ENCODE data around the gene LILRB5. TPM values are rescaled to one million over a fixed set of nuclear protein-coding genes. Genes with fewer than 3 reads are reported as not detected.
"Not testable (repeated sequence)": the region's sequence is repeated elsewhere in the genome, so short reads cannot be mapped to it uniquely, and the experiment has no call there.

The LILRB5 gene
- total and polyA plus RNA-seq, 9 of the 15 experiments (the other 6 are each of a cell fraction or from before 2014, with no cell fraction given) = not detected

GRCh38 chr19:54287456-54287855 is 30.4 kb upstream of the LILRB5 start:
- Histone ChIP-seq H3K27ac (ENCODE audit: extremely low read depth, low read depth, low read length) (no peak overlapping the region), H3K4me2 (ENCODE audit: insufficient read depth, low read length) (no peak overlapping the region), H3K36me3 (ENCODE audit: control insufficient read depth, insufficient read depth, low read length) (no peaks in the 10 kb centered on the region), H3K27me3 (ENCODE audit: control insufficient read depth in 2 of 2, insufficient read depth in 2 of 2, low read length in 2 of 2) (peaks cover 15 to 41% of the 10 kb centered on the region in 2 experiments; a peak in 4 of 5 replicates), H3K9me1 (ENCODE audit: control insufficient read depth, insufficient read depth, low read length) (no peaks in the 10 kb centered on the region), H4K20me1 (replicated peaks; ENCODE audit: control insufficient read depth, insufficient read depth, low read length) (no peaks in the 10 kb centered on the region), H3K79me2 (ENCODE audit: control insufficient read depth, insufficient read depth, low read length) (no peaks in the 10 kb centered on the region), H3K9me3 (replicated peaks; ENCODE audit: control insufficient read depth, insufficient read depth, low read depth, low read length) (no peaks in the 10 kb centered on the region), H2AFZ (ENCODE audit: low read depth, low read length) (no peak overlapping the region), H3K4me1 (replicated peaks in 1 of 2; ENCODE audit: control insufficient read depth in 2 of 2, insufficient read depth in 2 of 2, low read length in 2 of 2) (no peaks in the 10 kb centered on the region), H3K9ac (ENCODE audit: insufficient read depth in 1 of 2, low read depth in 2 of 2, low read length in 2 of 2) (no peak overlapping the region), H3K4me3 (no peak overlapping the region)
- intact Hi-C loops (cut with micrococcal nuclease) (no loop called here), in situ Hi-C loops (cut with MboI) (no loop called here)
- CTCF ChIA-PET (ENCODE audit: low intra/inter-chr PET ratio) = no interaction called here
- POLR2A ChIA-PET = no interaction called here
- BruUV-seq (replicated peaks) = no TSS peak
- no peak for FAIRE-seq
- WGBS (ENCODE audit: insufficient coverage, low coverage, missing lambda C conversion rate) = 0% methylated on average over 4 of the region's 4 CpGs
- TF ChIP-seq MYC (IDR thresholded peaks at IDR 0.05; ENCODE audit: low read depth, low read length) = no peak
- no peak for TF ChIP-seq MYC (CRISPR knock-in tag; IDR thresholded peaks at IDR 0.05; ENCODE audit: borderline replicate concordance, low read depth)
- no peak for TF ChIP-seq ERF (CRISPR knock-in tag; IDR thresholded peaks at IDR 0.05)
- no peak for TF ChIP-seq TCF7 (IDR thresholded peaks at IDR 0.05; ENCODE audit: borderline replicate concordance)
- TF ChIP-seq GABPB1 (CRISPR knock-in tag; IDR thresholded peaks at IDR 0.05) = no peak
- no peak for TF ChIP-seq KDM4B (IDR thresholded peaks at IDR 0.05; ENCODE audit: borderline replicate concordance in 2 of 2, low read depth in 1 of 2)
- TF ChIP-seq BRF1 (IDR thresholded peaks at IDR 0.05; ENCODE audit: borderline replicate concordance, extremely low read depth, insufficient read length) = no peak
- no peak for TF ChIP-seq ZNF507 (tag; conservative IDR thresholded peaks at IDR 0.05)
- no peak for TF ChIP-seq HSF4 (CRISPR knock-in tag; IDR thresholded peaks at IDR 0.05; ENCODE audit: borderline replicate concordance)
- TF ChIP-seq CREB3 (tag; conservative IDR thresholded peaks at IDR 0.05; ENCODE audit: low read depth) = no peak
- no peak for TF ChIP-seq THRAP3 (IDR thresholded peaks at IDR 0.05; ENCODE audit: borderline replicate concordance)
- no peak for TF ChIP-seq HEY1 (CRISPR knock-in tag; IDR thresholded peaks at IDR 0.05; ENCODE audit: borderline replicate concordance)
- no peak for TF ChIP-seq HMG20B (CRISPR knock-in tag; IDR thresholded peaks at IDR 0.05)
- TF ChIP-seq SNRNP70 (optimal IDR thresholded peaks at IDR 0.05; ENCODE audit: low read depth, low read length) = no peak
- TF ChIP-seq NUFIP1 (IDR thresholded peaks at IDR 0.05; ENCODE audit: partially characterized antibody) = no peak
- TF ChIP-seq ELF1 (tag; IDR thresholded peaks at IDR 0.05) = no peak
- no peak for TF ChIP-seq MXD1 (CRISPR knock-in tag; IDR thresholded peaks at IDR 0.05; ENCODE audit: borderline replicate concordance, poor library complexity, severe bottlenecking)
- TF ChIP-seq ARHGAP35 (IDR thresholded peaks at IDR 0.05; ENCODE audit: partially characterized antibody) = no peak
- ATAC-seq = no peak
- no peak for DNase-seq (ENCODE audit: extremely low read depth in 1 of 4, low spot score in 3 of 4)

- H3K4me1 ChIP-seq (replicated peaks in 1 of 2; ENCODE audit: control insufficient read depth in 2 of 2, insufficient read depth in 2 of 2, low read length in 2 of 2); intact Hi-C loops (cut with micrococcal nuclease); H3K27ac ChIP-seq (ENCODE audit: extremely low read depth, low read depth, low read length); ATAC-seq; H2AFZ ChIP-seq (ENCODE audit: low read depth, low read length); H3K9me1 ChIP-seq (ENCODE audit: control insufficient read depth, insufficient read depth, low read length); H3K79me2 ChIP-seq (ENCODE audit: control insufficient read depth, insufficient read depth, low read length); FAIRE-seq; DNase-seq (ENCODE audit: extremely low read depth in 1 of 4, low spot score in 3 of 4); POLR2A ChIA-PET; H3K36me3 ChIP-seq (ENCODE audit: control insufficient read depth, insufficient read depth, low read length); H4K20me1 ChIP-seq (replicated peaks; ENCODE audit: control insufficient read depth, insufficient read depth, low read length); H3K4me3 ChIP-seq; BruUV-seq (replicated peaks); H3K9me3 ChIP-seq (replicated peaks; ENCODE audit: control insufficient read depth, insufficient read depth, low read depth, low read length); H3K9ac ChIP-seq (ENCODE audit: insufficient read depth in 1 of 2, low read depth in 2 of 2, low read length in 2 of 2); H3K4me2 ChIP-seq (ENCODE audit: insufficient read depth, low read length); CTCF ChIA-PET (ENCODE audit: low intra/inter-chr PET ratio); in situ Hi-C loops (cut with MboI): not testable (repeated sequence)
- WGBS (ENCODE audit: insufficient coverage, low coverage, missing lambda C conversion rate) = 0% methylated on average over 5 of the region's 10 CpGs
- H3K27me3 ChIP-seq (ENCODE audit: control insufficient read depth in 2 of 2, insufficient read depth in 2 of 2, low read length in 2 of 2) = peaks cover 19 to 50% of the 10 kb centered on the region in 2 experiments; a peak in 4 of 5 replicates
Observed at GRCh38 chr19:54286283-54286682, 29.2 kb upstream of the LILRB5 start.
